A172 (cell line): ENCODE data around the gene IKZF2. TPM values are rescaled to one million over a fixed set of nuclear protein-coding genes. Genes with fewer than 3 reads are reported as not detected.
A peak's percentile ranks its signal among the peaks of the same experiment; 100 is the strongest.

Source experiments
- DNase-seq: peaks from one replicate; pipeline ENCODE4 v3.0.0-alpha.2; 2015; ENCODE audit warnings: low spot score
- total RNA-seq: library from RNA; depleted of rRNA; stranded (reverse); fragments of >200 nt; shearing (Covaris generic); gene quantifications from 2 replicates; pipeline ENCODE4 v1.2.3, GENCODE V29; 2014

Gene IKZF2
- total RNA-seq, 1 experiment from 2014 or later: 1.5 TPM

- no peak for DNase-seq
Observed at GRCh38 chr2:213152888-213153287, 1.5 kb upstream of the IKZF2 start.

DNA sequence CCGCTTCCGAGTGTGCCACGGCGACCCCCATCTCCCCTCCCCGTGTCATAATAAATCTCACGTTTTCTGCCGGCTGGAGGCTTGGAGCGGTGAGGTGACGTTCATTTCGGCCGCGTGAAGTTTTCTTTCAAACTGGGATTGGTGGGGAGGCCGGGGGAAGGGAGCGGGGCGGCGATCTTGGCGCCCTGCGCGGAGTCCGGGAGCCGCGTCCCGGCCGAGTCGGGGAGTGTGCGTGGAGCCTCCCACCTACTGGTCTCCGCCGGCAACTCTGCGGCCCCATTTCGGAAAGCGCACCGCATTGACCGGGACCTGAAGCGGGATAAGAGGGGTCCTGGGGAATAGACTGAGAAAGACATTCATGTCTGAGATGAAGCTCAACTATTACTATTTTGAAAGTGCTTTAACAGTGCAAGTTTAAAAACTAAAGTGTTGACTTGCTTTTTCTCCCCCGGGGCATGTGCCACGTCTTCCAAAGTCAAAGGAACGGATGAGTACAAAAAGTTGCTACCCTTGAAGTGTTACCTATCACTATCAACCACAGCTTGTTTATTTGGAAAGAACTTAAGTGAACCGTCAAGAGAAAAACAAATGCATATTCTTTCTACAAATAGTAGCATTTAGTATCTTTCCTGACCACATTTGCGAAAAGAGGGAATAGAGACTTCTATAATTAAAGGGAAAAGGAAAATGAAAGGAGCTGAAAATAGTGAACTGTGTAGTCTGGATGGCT is 818 bp upstream of the IKZF2 start:
- DNase-seq: peak; percentile 29

- peak; percentile 8 for DNase-seq
Observed at GRCh38 chr2:213150315-213151097, 906 bp downstream of the IKZF2 start.

GRCh38 chr2:213149949-213150314 is 1.5 kb downstream of the IKZF2 start:
- DNase-seq: no peak

GRCh38 chr2:213149294-213149875 is 2.0 kb downstream of the IKZF2 start:
- DNase-seq: no peak

GRCh38 chr2:213148572-213149261 is 2.7 kb downstream of the IKZF2 start:
- no peak for DNase-seq

GRCh38 chr2:213147538-213147937 is 3.9 kb downstream of the IKZF2 start:
- no peak for DNase-seq

DNA sequence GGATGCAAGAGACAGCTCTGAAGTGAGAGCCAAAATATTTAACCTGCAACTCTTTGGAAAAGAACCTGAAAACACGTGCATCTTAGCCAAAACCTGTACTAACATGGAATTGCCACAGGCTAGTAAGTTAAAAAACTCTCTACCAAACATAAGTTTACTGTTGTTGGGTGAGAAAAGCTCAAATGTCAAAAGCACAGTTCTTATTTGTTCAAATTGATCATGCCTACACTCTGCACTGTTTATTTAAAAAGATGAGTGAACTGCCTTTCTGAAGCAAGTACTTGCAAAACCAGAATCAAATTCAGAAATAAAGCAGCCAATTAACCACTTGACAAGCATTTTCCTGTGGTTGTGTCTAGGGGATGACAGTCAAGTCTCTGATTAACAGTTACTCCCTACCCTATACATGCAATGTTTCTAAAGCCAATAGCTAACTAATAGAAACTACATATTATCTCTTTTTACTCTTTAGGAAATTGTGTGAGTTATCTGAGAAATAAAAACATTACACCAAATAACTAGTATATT is 5.6 kb downstream of the IKZF2 start:
- no peak for DNase-seq

DNA sequence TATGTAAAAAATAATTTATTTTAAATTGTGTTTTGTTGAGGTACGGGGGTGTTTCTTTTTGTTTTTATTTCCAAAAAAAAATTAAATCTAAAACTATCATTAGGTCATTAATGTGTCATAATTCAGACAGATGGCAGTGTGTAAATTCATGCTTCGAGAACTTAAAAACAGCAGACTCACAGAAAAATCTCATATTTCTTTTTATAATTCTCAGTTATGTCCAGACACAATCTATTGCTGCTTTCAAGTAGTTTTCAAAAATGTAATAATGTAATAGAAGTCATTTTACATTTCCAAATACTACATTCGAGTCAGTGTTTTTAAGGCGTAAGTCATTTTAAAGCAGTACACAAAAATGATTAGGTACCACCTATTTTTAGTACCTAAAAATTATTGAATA is 14.3 kb downstream of the IKZF2 start:
- DNase-seq: no peak

GRCh38 chr2:213129311-213129710 is 22.1 kb downstream of the IKZF2 start:
- DNase-seq: no peak

DNA sequence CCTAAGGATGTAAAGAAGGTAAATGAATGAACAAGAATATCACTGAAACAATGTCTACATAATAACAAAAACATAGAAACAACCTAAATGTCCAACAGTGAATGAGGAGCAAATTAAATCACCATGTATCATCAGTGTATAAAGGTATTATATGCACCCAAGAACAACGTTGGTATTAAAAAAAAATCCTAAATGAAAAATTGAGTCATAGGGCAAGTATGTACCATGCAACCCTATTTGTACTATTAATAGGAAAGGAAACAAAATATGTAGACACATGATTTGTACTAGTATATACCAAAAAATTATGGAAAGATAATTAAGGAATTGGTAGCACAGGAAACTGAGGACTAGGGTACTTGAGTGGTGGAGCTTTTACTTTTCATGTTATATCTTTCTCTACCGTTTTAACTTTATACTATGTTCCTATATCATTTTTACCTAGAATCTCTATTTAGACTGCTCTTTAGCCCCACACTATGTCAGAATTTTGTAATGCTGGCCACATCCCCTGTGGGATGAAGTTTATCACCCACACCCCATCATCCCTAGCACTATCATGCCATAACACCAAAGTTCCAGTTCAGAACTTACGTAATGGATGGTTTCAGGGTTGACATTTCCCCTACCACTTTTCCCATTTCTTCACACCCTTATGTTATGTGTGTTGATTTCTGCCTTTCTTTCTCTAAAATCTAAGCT is 25.6 kb downstream of the IKZF2 start:
- DNase-seq: no peak

- no peak for DNase-seq
Observed at GRCh38 chr2:213122725-213123124, 28.7 kb downstream of the IKZF2 start.

DNA sequence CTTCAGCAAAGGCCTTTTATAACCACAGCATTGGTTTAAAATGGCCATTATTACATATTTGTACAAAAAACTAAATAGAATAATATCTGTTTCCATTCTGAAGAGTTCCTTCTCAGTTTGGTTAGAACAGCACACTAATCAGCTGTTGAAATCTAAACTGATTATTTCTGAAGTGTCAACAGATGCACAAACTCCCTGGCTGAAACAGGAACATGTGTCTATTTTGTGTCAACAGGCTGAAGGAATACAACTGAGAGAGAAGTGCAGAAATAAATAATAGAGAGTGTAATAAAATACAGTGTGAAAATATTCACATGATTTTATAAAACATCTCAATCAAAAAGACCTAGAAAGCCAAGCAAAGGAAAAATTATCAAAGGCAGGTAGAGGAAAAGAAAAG is 29.7 kb downstream of the IKZF2 start:
- no peak for DNase-seq

DNA sequence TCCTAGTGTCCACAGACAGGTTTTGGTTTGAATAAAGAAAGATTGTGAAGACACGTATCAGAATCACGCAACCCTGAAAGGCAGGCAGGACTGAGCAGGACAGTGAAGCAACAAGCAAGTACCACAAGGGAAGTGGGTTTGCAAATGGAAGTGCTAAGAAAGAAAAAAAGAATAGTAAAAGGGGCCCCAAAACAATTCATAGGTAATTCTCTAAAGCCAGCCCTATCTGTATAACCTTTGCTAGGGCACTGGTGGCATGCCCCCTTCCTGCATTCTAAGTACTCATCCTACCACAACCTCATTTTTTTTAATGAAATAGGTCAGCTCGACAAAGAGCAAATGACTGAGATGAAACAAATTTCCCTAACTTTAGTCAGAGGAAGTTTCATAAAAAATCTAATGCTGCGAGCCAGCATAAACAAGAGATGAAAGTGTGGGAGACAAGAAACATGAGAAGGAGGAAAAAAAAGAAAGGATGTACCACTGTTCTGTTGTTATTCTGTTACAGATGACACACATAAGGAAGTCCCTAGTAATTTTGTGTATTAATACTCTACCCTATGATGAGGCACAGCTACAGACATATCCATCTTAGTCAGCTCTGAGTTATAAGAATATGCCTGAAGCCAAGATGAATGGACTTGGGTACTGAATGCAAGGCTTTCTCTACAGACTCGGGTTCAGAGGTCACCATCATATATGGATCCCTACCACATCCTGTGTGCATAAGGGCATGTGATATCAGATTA is 32.2 kb downstream of the IKZF2 start:
- peak; percentile 8 for DNase-seq

GRCh38 chr2:213108308-213108707 is 43.1 kb downstream of the IKZF2 start:
- DNase-seq: no peak

DNA sequence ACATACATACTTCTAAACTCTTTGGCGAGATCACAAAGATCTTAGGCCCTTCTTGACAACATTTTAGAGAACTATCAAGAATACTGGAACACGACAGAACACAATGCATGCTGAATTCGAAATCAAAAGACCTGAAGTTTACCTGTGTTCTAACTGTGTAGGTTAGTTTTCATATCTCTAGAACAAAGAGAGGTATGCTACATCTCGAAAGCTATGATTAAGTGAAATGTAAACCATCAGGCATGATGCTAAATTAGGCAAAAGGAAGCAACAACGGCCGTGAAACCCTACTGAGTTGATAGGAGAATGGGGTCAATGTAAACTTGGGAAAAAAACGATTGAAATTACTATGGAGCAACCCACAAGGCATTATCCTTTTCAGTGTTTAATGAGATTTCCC is 43.7 kb downstream of the IKZF2 start:
- no peak for DNase-seq

DNA sequence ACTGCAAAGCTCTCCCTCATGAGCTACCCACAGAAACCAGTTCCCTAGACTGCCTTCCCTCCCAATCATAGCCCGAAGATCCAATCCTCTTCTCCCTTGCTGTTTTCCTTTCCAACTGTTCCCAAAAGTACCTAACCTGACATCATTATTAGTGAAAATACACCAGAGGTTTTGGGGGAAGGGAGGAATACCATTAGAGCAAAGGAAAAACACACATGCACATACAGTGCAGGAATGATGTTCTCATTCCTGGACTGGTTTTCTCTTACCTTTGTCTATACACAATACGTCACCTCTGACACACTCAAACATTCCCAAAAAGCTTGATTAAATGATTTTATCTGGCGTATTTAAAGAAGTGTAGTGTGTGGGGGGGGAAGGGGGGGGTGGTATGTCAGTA is 46.2 kb downstream of the IKZF2 start:
- DNase-seq: no peak

- DNase-seq: no peak
Observed at GRCh38 chr2:213104903-213105202, 46.6 kb downstream of the IKZF2 start.

DNA sequence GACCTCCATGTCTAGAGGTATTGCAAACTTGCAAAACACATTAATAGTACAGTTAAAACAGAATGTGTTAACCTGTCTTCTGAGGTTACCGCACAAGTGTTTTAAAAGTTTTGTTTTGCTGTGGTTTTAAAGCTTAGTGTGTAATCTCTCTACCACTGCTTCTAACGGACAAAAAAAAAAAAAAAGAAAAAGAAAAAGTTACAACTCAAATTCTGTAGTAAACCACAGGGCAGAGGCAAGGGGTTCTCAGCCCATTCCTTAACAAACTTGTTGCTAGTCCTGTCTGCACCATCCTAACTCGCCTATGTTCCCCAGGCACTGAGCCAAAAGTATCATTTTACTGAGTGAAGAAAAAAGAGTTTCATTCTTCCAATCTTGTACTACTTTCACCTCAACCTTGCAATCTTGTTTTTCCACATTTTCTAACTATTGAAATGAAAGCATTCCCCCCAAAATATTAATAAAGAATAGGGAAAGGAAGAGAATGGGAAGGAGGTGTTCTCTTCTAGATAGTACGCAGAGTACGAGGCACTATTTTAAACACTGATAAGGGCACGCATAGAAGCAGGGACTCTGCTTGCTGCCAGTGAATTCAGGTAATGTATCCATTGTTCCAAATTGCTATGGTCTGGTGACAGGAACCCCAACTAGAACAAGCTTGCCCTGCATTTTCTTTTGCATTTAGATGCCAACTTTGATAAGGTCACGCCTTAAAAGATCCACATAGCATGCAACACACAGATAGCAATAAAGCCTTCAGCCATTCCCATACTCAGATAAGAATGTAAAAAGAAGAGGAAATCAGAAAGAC is 47.1 kb downstream of the IKZF2 start:
- no peak for DNase-seq
